Transverse colon (tissue), 4 donors: ENCODE data around the gene PTER. TPM values are rescaled to one million over a fixed set of nuclear protein-coding genes. Genes with fewer than 3 reads are reported as not detected.

Source experiments
- DNase-seq: peaks from one replicate; pipeline ENCODE4 v3.0.0-alpha.2; 2019
- H3K27ac ChIP-seq, 4 donors: fragments of 200-600 bp; sonication (generic); 2 replicates each; pipeline ENCODE4 v1.5.1; 2016 to 2018; ENCODE audit warnings: inconsistent platforms in 4 of 4
- H3K27me3 ChIP-seq: fragments of 200-600 bp; sonication (generic); 2 replicates; pipeline ENCODE4 v1.5.1; 2017; ENCODE audit warnings: inconsistent platforms
- H3K36me3 ChIP-seq, 4 donors: fragments of 200-600 bp; sonication (generic); 2 replicates each; pipeline ENCODE4 v1.5.1; 2017 to 2019; ENCODE audit warnings: inconsistent platforms in 4 of 4
- H3K4me1 ChIP-seq, 4 donors: fragments of 200-600 bp; sonication (generic); 2 replicates each; pipeline ENCODE4 v1.5.1; 2017 to 2020; ENCODE audit warnings: inconsistent platforms in 4 of 4
- H3K4me3 ChIP-seq, 4 donors: fragments of 200-600 bp; sonication (generic); 1 replicate in 1 of 4; 2 replicates in 3 of 4; pipeline versions ENCODE4 v1.5.1 to v1.6.1; 2017 to 2019; ENCODE audit warnings: inconsistent platforms in 4 of 4
- H3K9me3 ChIP-seq, 2 donors: fragments of 200-600 bp; sonication (generic); 2 replicates each; pipeline ENCODE4 v1.5.1; 2017 to 2019; ENCODE audit warnings: inconsistent platforms in 2 of 2
- CTCF ChIP-seq, 5 experiments: fragments of 200-600 bp in 3 of 5; fragments of 450-650 bp in 2 of 5; sonication (generic) in 3 of 5; IDR thresholded peaks; 1 replicate in 2 of 5; 2 replicates in 3 of 5; pipeline ENCODE4 v1.5.1; 2016 to 2017; ENCODE audit warnings: antibody characterized with exemption in 5 of 5, inconsistent platforms in 3 of 5, mild to moderate bottlenecking in 2 of 5, moderate library complexity in 1 of 5
- EP300 ChIP-seq: sonication (generic); formaldehyde crosslinking; IDR thresholded peaks from one replicate; pipeline ENCODE4 v1.6.1; 2017; ENCODE audit warnings: antibody characterized with exemption, low read depth
- POLR2A ChIP-seq: fragments of 450-650 bp; IDR thresholded peaks from one replicate; pipeline ENCODE4 v1.6.1; 2016; ENCODE audit warnings: antibody characterized with exemption, mild to moderate bottlenecking, moderate library complexity
- POLR2AphosphoS5 ChIP-seq, 3 donors: sonication (generic); formaldehyde crosslinking; IDR thresholded peaks; one replicate each; pipeline ENCODE4 v1.6.1; 2016; ENCODE audit warnings: antibody characterized with exemption in 3 of 3
- WGBS, 2 donors: methylation state at CpG; one replicate each; pipeline ENCODE4 v1.1.5; 2018; ENCODE audit warnings: low coverage in 1 of 2; 5-methylcytosine and 5-hydroxymethylcytosine counted together
- in situ Hi-C, 4 donors: fragments of 200-750 bp; cut with MboI; loops; one replicate each; pipeline versions ENCODE4 v1.15.0 to v1.15.1; 2017; ENCODE audit warnings: low sequenced_read_pairs in 3 of 4, low pct_ligation_motif_present in 1 of 4, low pct_unique_long_range_greater_than_20kb in 1 of 4
- intact Hi-C: fragments of 100-400 bp; cut with DNase I; formaldehyde crosslinking; loops from one replicate; pipeline ENCODE4 v1.15.1; 2023; ENCODE audit warnings: low total_unique reads
- total RNA-seq, 4 donors: library from RNA; depleted of rRNA; stranded (reverse); fragments of >200 nt; gene quantifications; one replicate each; pipeline ENCODE4 v1.1.0, GENCODE V29; 2016

Gene PTER
- total RNA-seq, 4 donors from 2014 or later = 14.3 to 23.2 (median 19.1) TPM

GRCh38 chr10:16497911-16498310, 61.1 kb downstream of the PTER start:
- no peak for DNase-seq
- in situ Hi-C loops = no loop called here
- Histone ChIP-seq H3K36me3 (no peaks in the 10 kb centered on the region), H3K27me3 (no peaks in the 10 kb centered on the region), H3K27ac (no peak overlapping the region), H3K4me3 (no peak overlapping the region), H3K9me3 (no peaks in the 10 kb centered on the region), H3K4me1 (no peaks in the 10 kb centered on the region)
- WGBS, 2 donors = 91 to 95% methylated on average over 4 of the region's 4 CpGs
- intact Hi-C loops = no loop called here
- no peak for TF ChIP-seq POLR2A
- TF ChIP-seq EP300 = no peak
- TF ChIP-seq POLR2AphosphoS5 (IDR thresholded peaks at IDR 0.05) = no peak
- TF ChIP-seq CTCF (IDR thresholded peaks at IDR 0.05) = no peak

GRCh38 chr10:16505161-16505560, 68.4 kb downstream of the PTER start:
- Histone ChIP-seq H3K4me3 (no peak overlapping the region), H3K27ac (no peak overlapping the region), H3K4me1 (no peaks in the 10 kb centered on the region), H3K27me3 (no peaks in the 10 kb centered on the region), H3K9me3 (no peaks in the 10 kb centered on the region), H3K36me3 (no peaks in the 10 kb centered on the region)
- TF ChIP-seq POLR2AphosphoS5 (IDR thresholded peaks at IDR 0.05) (no peak), POLR2A (no peak), EP300 (no peak), CTCF (IDR thresholded peaks at IDR 0.05) (no peak)
- intact Hi-C loops = no loop called here
- in situ Hi-C loops = loop anchor here in 1 of 4 donors (25.0 kb wide), 1 partner anchor 618 kb away; no protein-coding TSS in a partner anchor
- 100% methylated on average over 1 of the region's 1 CpG for WGBS, 2 donors
- DNase-seq = no peak

GRCh38 chr10:16509996-16510395, 73.2 kb downstream of the PTER start:
- in situ Hi-C loops (loop anchor here in 1 of 4 donors (25.0 kb wide), 1 partner anchor 623 kb away; no protein-coding TSS in a partner anchor), intact Hi-C loops (no loop called here)
- Histone ChIP-seq H3K27me3 (no peaks in the 10 kb centered on the region), H3K4me1 (no peaks in the 10 kb centered on the region), H3K9me3 (no peaks in the 10 kb centered on the region), H3K36me3 (no peaks in the 10 kb centered on the region), H3K4me3 (no peak overlapping the region), H3K27ac (no peak overlapping the region)
- 85 to 88% methylated on average over 5 of the region's 5 CpGs for WGBS, 2 donors
- TF ChIP-seq CTCF (IDR thresholded peaks at IDR 0.05) = no peak
- TF ChIP-seq POLR2AphosphoS5 (IDR thresholded peaks at IDR 0.05) = no peak
- TF ChIP-seq POLR2A = no peak
- no peak for TF ChIP-seq EP300
- DNase-seq = no peak

GRCh38 chr10:16510843-16511242, 74.0 kb downstream of the PTER start:
- WGBS, 2 donors = 75 to 94% methylated on average over 5 to 9 of the region's 9 CpGs
- H3K4me3 ChIP-seq = no peak overlapping the region
- H3K4me1 ChIP-seq = no peaks in the 10 kb centered on the region
- TF ChIP-seq POLR2AphosphoS5 (IDR thresholded peaks at IDR 0.05) (no peak), EP300 (no peak), CTCF (IDR thresholded peaks at IDR 0.05) (no peak), POLR2A (no peak)
- no peaks in the 10 kb centered on the region for H3K9me3 ChIP-seq
- no peaks in the 10 kb centered on the region for H3K27me3 ChIP-seq
- intact Hi-C loops (no loop called here), in situ Hi-C loops (loop anchor here in 1 of 4 donors (25.0 kb wide), 1 partner anchor 624 kb away; no protein-coding TSS in a partner anchor)
- no peaks in the 10 kb centered on the region for H3K36me3 ChIP-seq
- no peak for DNase-seq
- H3K27ac ChIP-seq = no peak overlapping the region
